GM12874 (cell line): ENCODE measurements around the gene DELE1.

Experiments used
- CTCF ChIP-seq: IDR thresholded peaks from 2 replicates; pipeline ENCODE4 v1.5.1; 2011; ENCODE audit warnings: low read depth, mild to moderate bottlenecking, control low read depth, low read length, moderate library complexity; ENCODE audit not compliant: insufficient read depth

Gene DELE1

DNA sequence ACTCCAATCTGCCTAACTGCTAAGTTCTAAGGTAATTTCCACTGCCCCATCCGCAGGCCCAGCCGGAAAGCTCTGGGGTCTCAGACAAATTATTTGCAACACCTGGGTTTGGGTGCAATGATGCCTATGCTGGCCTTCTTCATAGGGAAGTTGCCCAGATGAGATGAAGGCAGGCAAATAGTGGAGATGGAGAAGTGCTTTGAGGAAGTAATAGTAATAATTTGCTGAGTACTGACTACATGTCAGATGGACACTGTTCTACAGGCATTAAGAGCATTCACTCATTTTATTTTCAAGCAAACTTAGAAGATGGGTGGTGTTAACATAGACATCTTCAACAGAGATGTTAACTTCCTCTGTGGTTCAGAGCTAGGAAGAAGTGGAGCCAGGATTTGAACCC is 30.5 kb downstream of the DELE1 start:
- no peak for TF ChIP-seq CTCF

- TF ChIP-seq CTCF = no peak
Observed at GRCh38 chr5:141957367-141957996, 33.8 kb downstream of the DELE1 start.

- TF ChIP-seq CTCF = no peak
Observed at GRCh38 chr5:141958113-141958512, 34.4 kb downstream of the DELE1 start, which contains the start of gene PCDH12. Gene PCDH12, minus strand, starts transcription at chr5:141958202. Its CDS starts 351 bp downstream, at chr5:141957851.

DNA sequence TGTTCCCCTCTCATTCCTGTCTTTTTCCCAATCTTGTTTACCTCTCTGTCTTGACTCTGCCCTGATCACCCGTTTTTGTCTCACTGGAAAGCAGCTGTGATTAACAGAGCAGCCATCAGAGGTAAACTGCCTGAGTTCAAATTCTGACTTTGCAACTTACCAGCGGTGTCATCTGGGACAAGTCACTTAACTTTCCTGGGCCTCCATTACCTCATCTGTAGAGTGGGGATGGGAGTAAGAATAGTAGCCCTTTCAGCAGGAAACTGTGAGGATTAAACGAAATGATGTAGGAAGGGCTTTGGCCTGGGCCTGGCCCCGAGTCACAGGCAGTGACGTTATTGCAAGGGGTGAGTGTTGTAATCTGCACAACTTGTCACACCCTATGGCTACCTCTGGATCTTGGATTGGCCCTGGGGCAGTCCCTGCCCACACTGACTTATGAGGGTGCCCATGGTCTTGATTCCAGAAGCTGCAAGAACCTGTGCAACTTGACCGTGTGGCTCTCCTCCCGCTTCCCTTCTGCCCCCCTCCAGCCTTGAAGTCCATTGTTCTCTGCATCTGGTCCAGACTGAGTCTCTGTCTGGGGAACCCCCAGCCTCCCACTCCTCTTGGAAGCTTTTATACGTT is 35.0 kb downstream of the DELE1 start:
- no peak for TF ChIP-seq CTCF

DNA sequence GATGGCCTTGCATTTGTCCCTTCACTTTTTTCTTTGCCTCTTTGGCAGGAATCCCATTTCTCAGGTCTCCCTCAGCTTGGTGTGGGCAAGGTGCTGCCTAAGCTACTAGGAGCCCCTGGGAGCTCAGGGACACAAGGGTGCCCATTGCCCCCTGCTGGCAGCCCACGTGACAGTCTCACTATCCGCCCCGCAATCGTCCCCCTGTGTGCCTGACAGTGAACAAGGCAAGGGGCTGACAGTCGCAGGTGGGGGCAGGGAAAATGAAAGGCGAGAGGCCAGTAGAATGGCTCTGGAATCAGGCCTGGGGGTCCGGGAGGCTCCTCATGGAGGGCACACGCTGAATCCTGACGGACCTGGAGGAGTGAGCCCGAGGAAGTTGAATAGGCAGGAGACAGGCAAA is 36.3 kb downstream of the DELE1 start:
- TF ChIP-seq CTCF = peak; percentile 38; the same call in 1 of the 2 replicates

- peak; percentile 74 for TF ChIP-seq CTCF
Observed at GRCh38 chr5:141960449-141961323, 37.0 kb downstream of the DELE1 start.

GRCh38 chr5:141961466-141961865 is 37.8 kb downstream of the DELE1 start:
- no peak for TF ChIP-seq CTCF
